Measurements from ENCODE around the gene WNT6. TPM values are rescaled to one million over a fixed set of nuclear protein-coding genes. Genes with fewer than 3 reads are reported as not detected.

WNT6 gene
- total and polyA plus RNA-seq, 4 donors = 0.08 to 0.20 TPM; not detected in 2

DNA sequence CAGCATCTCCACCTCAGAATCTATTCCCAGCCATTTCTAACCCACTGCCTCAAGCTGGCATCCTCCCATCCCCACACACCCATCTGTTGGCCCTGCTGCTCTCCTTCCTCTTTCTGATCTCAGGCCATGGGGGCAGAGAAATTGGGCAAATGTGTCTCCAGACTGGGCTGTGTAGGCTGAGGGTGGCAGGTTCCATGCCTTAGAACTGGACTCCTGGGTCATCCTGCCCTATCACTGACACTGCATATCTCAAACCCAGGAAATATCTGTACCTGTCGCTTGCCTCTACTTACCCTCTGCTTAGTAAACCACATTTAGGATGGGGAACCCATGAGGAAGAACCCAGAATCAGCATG lies 22.8 kb downstream of the WNT6 start:
- Histone ChIP-seq H3K4me3 (ENCODE audit: low read depth in 1 of 3, low read length in 3 of 3) (no peak overlapping the region), H3K4me1 (ENCODE audit: control insufficient read depth in 4 of 4, insufficient read depth in 4 of 4, low read length in 3 of 4) (peaks cover 3 to 13% (median 10%) of the 10 kb centered on the region in 4 donors), H3K27ac (ENCODE audit: low read depth in 1 of 2, low read length in 2 of 2) (no peak overlapping the region), H3K9me3 (ENCODE audit: control insufficient read depth in 4 of 4, low read length in 3 of 4) (no peaks in the 10 kb centered on the region), H3K9ac (ENCODE audit: low read depth in 1 of 2, low read length in 2 of 2) (no peak overlapping the region), H3K27me3 (ENCODE audit: control insufficient read depth in 4 of 4, insufficient read depth in 4 of 4, low read length in 3 of 4) (peaks cover 2 to 28% (median 10%) of the 10 kb centered on the region in 4 donors), H3K36me3 (ENCODE audit: control insufficient read depth in 4 of 4, insufficient read depth in 3 of 4, low read depth in 1 of 4, low read length in 3 of 4) (no peaks in the 10 kb centered on the region)
- no peak for DNase-seq (ENCODE audit: low spot score)
- WGBS = 75% methylated on average over 1 of the region's 1 CpG
- TF ChIP-seq, protein P1, sequence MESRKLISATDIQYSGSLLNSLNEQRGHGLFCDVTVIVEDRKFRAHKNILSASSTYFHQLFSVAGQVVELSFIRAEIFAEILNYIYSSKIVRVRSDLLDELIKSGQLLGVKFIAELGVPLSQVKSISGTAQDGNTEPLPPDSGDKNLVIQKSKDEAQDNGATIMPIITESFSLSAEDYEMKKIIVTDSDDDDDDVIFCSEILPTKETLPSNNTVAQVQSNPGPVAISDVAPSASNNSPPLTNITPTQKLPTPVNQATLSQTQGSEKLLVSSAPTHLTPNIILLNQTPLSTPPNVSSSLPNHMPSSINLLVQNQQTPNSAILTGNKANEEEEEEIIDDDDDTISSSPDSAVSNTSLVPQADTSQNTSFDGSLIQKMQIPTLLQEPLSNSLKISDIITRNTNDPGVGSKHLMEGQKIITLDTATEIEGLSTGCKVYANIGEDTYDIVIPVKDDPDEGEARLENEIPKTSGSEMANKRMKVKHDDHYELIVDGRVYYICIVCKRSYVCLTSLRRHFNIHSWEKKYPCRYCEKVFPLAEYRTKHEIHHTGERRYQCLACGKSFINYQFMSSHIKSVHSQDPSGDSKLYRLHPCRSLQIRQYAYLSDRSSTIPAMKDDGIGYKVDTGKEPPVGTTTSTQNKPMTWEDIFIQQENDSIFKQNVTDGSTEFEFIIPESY (IDR thresholded peaks at IDR 0.05) = no peak
- no peak for TF ChIP-seq TAF1 (conservative IDR thresholded peaks at IDR 0.05)
- no peak for TF ChIP-seq NR2F2 (IDR thresholded peaks at IDR 0.05)
- no peak for TF ChIP-seq SP1 (IDR thresholded peaks at IDR 0.05)
- TF ChIP-seq, protein P2, sequence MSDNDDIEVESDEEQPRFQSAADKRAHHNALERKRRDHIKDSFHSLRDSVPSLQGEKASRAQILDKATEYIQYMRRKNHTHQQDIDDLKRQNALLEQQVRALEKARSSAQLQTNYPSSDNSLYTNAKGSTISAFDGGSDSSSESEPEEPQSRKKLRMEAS (IDR thresholded peaks at IDR 0.05) = no peak

DNA sequence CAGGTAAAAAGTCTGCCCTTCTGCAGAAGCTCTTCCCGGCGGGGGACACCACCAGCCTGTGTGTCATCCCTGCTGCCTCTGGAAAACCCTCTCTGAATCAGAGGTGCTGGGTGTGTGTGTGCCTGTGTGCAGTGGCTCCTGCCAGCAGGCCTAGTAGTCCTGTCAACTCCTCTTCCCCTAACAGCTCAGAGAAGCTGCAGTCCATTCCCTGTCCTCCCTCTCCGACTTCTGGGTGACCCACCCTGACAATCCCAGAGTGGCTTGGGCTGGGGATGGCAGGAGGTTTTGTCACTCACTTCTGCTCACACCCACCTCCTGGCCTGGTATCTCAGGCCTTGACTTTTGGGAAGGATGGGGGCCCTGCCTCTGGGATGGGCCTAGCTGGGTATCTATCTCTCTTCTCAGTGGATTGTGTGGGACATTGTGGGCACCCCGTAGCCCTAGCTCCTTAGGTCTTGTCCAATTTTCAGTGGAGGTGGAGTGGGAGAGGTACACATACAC lies 23.3 kb downstream of the WNT6 start:
- Histone ChIP-seq H3K4me3 (ENCODE audit: low read depth in 1 of 3, low read length in 3 of 3) (peak overlapping the region in 1 of 3 donors; percentile 47), H3K27ac (ENCODE audit: low read depth in 1 of 2, low read length in 2 of 2) (no peak overlapping the region), H3K9ac (ENCODE audit: low read depth in 1 of 2, low read length in 2 of 2) (no peak overlapping the region), H3K9me3 (ENCODE audit: control insufficient read depth in 4 of 4, low read length in 3 of 4) (no peaks in the 10 kb centered on the region), H3K27me3 (ENCODE audit: control insufficient read depth in 4 of 4, insufficient read depth in 4 of 4, low read length in 3 of 4) (peaks cover 1 to 28% (median 10%) of the 10 kb centered on the region in 4 donors), H3K36me3 (ENCODE audit: control insufficient read depth in 4 of 4, insufficient read depth in 3 of 4, low read depth in 1 of 4, low read length in 3 of 4) (no peaks in the 10 kb centered on the region), H3K4me1 (ENCODE audit: control insufficient read depth in 4 of 4, insufficient read depth in 4 of 4, low read length in 3 of 4) (peaks cover 3 to 13% (median 10%) of the 10 kb centered on the region in 4 donors)
- WGBS = 60% methylated on average over 4 of the region's 4 CpGs
- no peak for TF ChIP-seq SP1 (IDR thresholded peaks at IDR 0.05)
- no peak for TF ChIP-seq RAD21 (IDR thresholded peaks at IDR 0.05)
- TF ChIP-seq NR2F2 (IDR thresholded peaks at IDR 0.05) = no peak
- TF ChIP-seq RXRA (IDR thresholded peaks at IDR 0.05) = no peak
- no peak for TF ChIP-seq HNF4G (IDR thresholded peaks at IDR 0.05)
- no peak for TF ChIP-seq EGR1 (IDR thresholded peaks at IDR 0.05; ENCODE audit: low read depth in 2 of 2)
- TF ChIP-seq, protein P1 (IDR thresholded peaks at IDR 0.05) = no peak
- DNase-seq (ENCODE audit: low spot score) = no peak

DNA sequence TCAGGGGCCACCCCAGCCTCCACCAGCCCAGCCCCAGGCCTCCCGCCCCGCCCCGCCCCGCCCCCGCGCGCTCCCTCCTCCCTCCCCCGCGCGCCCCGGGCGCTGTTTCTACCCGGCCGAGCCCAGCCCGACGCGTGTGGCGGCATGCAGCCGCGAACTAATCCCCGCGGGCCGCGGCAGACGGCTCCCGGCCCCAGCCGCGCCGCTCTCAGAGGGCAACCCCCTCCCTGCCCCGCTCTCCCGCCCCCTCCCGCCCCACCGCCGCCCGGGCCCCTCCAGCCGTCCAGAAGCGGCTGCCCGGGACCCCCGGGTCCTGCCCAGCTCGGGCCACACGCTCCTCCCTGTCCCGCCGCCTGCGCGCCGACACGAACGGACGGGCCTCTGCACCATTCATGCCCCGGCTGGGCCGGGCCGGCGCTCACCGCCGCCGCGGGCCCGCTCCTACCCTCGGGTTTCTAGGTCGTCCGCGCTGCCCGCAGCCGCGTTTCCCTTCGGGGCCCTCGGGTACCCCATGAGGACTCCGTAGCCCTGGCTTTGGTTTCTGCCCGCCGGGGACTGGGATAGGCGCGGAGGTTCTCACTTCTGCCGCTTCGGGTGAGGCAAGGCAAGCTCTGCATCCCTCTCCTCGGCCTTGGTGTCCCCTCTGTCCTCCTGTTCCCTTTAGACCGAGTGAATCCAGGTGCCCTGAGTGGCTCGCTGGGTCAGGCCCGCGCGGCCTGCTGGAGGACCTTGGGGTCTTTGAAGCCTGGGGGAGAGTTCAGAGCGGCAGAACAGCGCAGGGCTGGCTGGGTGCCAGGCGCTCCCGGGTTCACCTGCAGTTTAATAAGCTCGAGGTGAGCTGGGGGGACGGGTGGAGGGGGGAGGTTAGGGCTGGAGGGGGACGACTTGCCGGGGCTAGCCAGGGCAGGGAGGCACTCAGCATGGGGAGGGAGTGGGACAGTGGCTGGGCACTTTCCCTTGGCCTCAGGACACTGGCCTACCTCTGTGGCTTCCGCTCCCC lies 24.2 kb downstream of the WNT6 start:
- no peak overlapping the region for H3K9ac ChIP-seq (ENCODE audit: low read depth in 1 of 2, low read length in 2 of 2)
- DNase-seq (ENCODE audit: low spot score) = no peak
- H3K4me3 ChIP-seq (ENCODE audit: low read depth in 1 of 3, low read length in 3 of 3) = peak overlapping the region in 1 of 3 donors; percentile 47
- H3K9me3 ChIP-seq (ENCODE audit: control insufficient read depth in 4 of 4, low read length in 3 of 4) = no peaks in the 10 kb centered on the region
- no peaks in the 10 kb centered on the region for H3K36me3 ChIP-seq (ENCODE audit: control insufficient read depth in 4 of 4, insufficient read depth in 3 of 4, low read depth in 1 of 4, low read length in 3 of 4)
- H3K27ac ChIP-seq (ENCODE audit: low read depth in 1 of 2, low read length in 2 of 2) = no peak overlapping the region
- H3K27me3 ChIP-seq (ENCODE audit: control insufficient read depth in 4 of 4, insufficient read depth in 4 of 4, low read length in 3 of 4) = peaks cover 0 to 21% (median 10%) of the 10 kb centered on the region in 4 donors
- peaks cover 3 to 13% (median 10%) of the 10 kb centered on the region in 4 donors for H3K4me1 ChIP-seq (ENCODE audit: control insufficient read depth in 4 of 4, insufficient read depth in 4 of 4, low read length in 3 of 4)
- WGBS = 6% methylated on average over 89 of the region's 89 CpGs
- no peak for TF ChIP-seq RAD21 (IDR thresholded peaks at IDR 0.05)
- no peak for TF ChIP-seq TAF1 (conservative IDR thresholded peaks at IDR 0.05)
- TF ChIP-seq FOXA2 (IDR thresholded peaks at IDR 0.05) = no peak
- TF ChIP-seq, protein P2 (IDR thresholded peaks at IDR 0.05) = no peak
- TF ChIP-seq SP1 (IDR thresholded peaks at IDR 0.05) = no peak
- TF ChIP-seq, protein P3, sequence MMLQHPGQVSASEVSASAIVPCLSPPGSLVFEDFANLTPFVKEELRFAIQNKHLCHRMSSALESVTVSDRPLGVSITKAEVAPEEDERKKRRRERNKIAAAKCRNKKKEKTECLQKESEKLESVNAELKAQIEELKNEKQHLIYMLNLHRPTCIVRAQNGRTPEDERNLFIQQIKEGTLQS (IDR thresholded peaks at IDR 0.05) = no peak
- no peak for TF ChIP-seq FOXA1 (IDR thresholded peaks at IDR 0.05)
- TF ChIP-seq EGR1 (IDR thresholded peaks at IDR 0.05; ENCODE audit: low read depth in 2 of 2) = no peak
- TF ChIP-seq NR2F2 (IDR thresholded peaks at IDR 0.05) = no peak
- TF ChIP-seq, protein P1 (IDR thresholded peaks at IDR 0.05) = no peak
- TF ChIP-seq, protein P4, sequence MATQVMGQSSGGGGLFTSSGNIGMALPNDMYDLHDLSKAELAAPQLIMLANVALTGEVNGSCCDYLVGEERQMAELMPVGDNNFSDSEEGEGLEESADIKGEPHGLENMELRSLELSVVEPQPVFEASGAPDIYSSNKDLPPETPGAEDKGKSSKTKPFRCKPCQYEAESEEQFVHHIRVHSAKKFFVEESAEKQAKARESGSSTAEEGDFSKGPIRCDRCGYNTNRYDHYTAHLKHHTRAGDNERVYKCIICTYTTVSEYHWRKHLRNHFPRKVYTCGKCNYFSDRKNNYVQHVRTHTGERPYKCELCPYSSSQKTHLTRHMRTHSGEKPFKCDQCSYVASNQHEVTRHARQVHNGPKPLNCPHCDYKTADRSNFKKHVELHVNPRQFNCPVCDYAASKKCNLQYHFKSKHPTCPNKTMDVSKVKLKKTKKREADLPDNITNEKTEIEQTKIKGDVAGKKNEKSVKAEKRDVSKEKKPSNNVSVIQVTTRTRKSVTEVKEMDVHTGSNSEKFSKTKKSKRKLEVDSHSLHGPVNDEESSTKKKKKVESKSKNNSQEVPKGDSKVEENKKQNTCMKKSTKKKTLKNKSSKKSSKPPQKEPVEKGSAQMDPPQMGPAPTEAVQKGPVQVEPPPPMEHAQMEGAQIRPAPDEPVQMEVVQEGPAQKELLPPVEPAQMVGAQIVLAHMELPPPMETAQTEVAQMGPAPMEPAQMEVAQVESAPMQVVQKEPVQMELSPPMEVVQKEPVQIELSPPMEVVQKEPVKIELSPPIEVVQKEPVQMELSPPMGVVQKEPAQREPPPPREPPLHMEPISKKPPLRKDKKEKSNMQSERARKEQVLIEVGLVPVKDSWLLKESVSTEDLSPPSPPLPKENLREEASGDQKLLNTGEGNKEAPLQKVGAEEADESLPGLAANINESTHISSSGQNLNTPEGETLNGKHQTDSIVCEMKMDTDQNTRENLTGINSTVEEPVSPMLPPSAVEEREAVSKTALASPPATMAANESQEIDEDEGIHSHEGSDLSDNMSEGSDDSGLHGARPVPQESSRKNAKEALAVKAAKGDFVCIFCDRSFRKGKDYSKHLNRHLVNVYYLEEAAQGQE (IDR thresholded peaks at IDR 0.05) = no peak
